ENCODE data around the gene GPC6. TPM values are rescaled to one million over a fixed set of nuclear protein-coding genes. Genes with fewer than 3 reads are reported as not detected.

Gene GPC6
- total and polyA plus RNA-seq, 2 experiments from 2014 or later: 26.0 to 92.8 TPM

GRCh38 chr13:93217721-93218261 is 8.8 kb upstream of the GPC6 start:
- TF ChIP-seq EZH2phosphoT487 (IDR thresholded peaks at IDR 0.05; ENCODE audit: low read depth, severe bottlenecking, unreplicated experiment) (no peak), EZH2 (IDR thresholded peaks at IDR 0.05; ENCODE audit: borderline replicate concordance) (no peak), CTCF (IDR thresholded peaks at IDR 0.05; ENCODE audit: poor library complexity) (no peak)
- no peaks in the 10 kb centered on the region for H3K36me3 ChIP-seq (replicated peaks; ENCODE audit: insufficient read depth, low read depth)
- H3K27ac ChIP-seq: no peak overlapping the region
- WGBS (ENCODE audit: low lambda C conversion rate, missing lambda C conversion rate): 70% methylated on average over 6 of the region's 6 CpGs
- H3K4me1 ChIP-seq (ENCODE audit: insufficient read depth): no peaks in the 10 kb centered on the region
- no peaks in the 10 kb centered on the region for H3K27me3 ChIP-seq
- H3K4me3 ChIP-seq: no peak overlapping the region
- no peak for DNase-seq (ENCODE audit: low spot score)
- H3K4me2 ChIP-seq: no peak overlapping the region
- no peaks in the 10 kb centered on the region for H3K9me2 ChIP-seq (replicated peaks; ENCODE audit: insufficient read depth)
- H3K79me2 ChIP-seq: no peaks in the 10 kb centered on the region
- no peaks in the 10 kb centered on the region for H3K9me3 ChIP-seq (ENCODE audit: low read depth)
- no peaks in the 10 kb centered on the region for H4K20me1 ChIP-seq (ENCODE audit: insufficient read depth, poor library complexity, severe bottlenecking)
- no peak overlapping the region for H2AFZ ChIP-seq

GRCh38 chr13:93218583-93218982 is 8.0 kb upstream of the GPC6 start:
- no peaks in the 10 kb centered on the region for H3K36me3 ChIP-seq (replicated peaks; ENCODE audit: insufficient read depth, low read depth)
- no peaks in the 10 kb centered on the region for H3K79me2 ChIP-seq
- TF ChIP-seq EZH2 (IDR thresholded peaks at IDR 0.05; ENCODE audit: borderline replicate concordance) (no peak), CTCF (IDR thresholded peaks at IDR 0.05; ENCODE audit: poor library complexity) (no peak), EZH2phosphoT487 (IDR thresholded peaks at IDR 0.05; ENCODE audit: low read depth, severe bottlenecking, unreplicated experiment) (no peak)
- 98% methylated on average over 3 of the region's 3 CpGs for WGBS (ENCODE audit: low lambda C conversion rate, missing lambda C conversion rate)
- H3K9me2 ChIP-seq (replicated peaks; ENCODE audit: insufficient read depth): no peaks in the 10 kb centered on the region
- no peak overlapping the region for H3K4me3 ChIP-seq
- no peaks in the 10 kb centered on the region for H3K4me1 ChIP-seq (ENCODE audit: insufficient read depth)
- no peaks in the 10 kb centered on the region for H3K9me3 ChIP-seq (ENCODE audit: low read depth)
- no peaks in the 10 kb centered on the region for H3K27me3 ChIP-seq
- H3K27ac ChIP-seq: no peak overlapping the region
- H4K20me1 ChIP-seq (ENCODE audit: insufficient read depth, poor library complexity, severe bottlenecking): no peaks in the 10 kb centered on the region
- no peak overlapping the region for H2AFZ ChIP-seq
- no peak overlapping the region for H3K4me2 ChIP-seq
- DNase-seq (ENCODE audit: low spot score): no peak

GRCh38 chr13:93220073-93220472 is 6.5 kb upstream of the GPC6 start:
- no peaks in the 10 kb centered on the region for H3K9me2 ChIP-seq (replicated peaks; ENCODE audit: insufficient read depth)
- 54% methylated on average over 3 of the region's 3 CpGs for WGBS (ENCODE audit: low lambda C conversion rate, missing lambda C conversion rate)
- H4K20me1 ChIP-seq (ENCODE audit: insufficient read depth, poor library complexity, severe bottlenecking): no peaks in the 10 kb centered on the region
- H3K4me3 ChIP-seq: no peak overlapping the region
- H3K36me3 ChIP-seq (replicated peaks; ENCODE audit: insufficient read depth, low read depth): no peaks in the 10 kb centered on the region
- H3K27ac ChIP-seq: no peak overlapping the region
- H3K79me2 ChIP-seq: no peaks in the 10 kb centered on the region
- H3K4me2 ChIP-seq: no peak overlapping the region
- H3K9me3 ChIP-seq (ENCODE audit: low read depth): no peaks in the 10 kb centered on the region
- H3K27me3 ChIP-seq: no peaks in the 10 kb centered on the region
- no peak for TF ChIP-seq EZH2phosphoT487 (IDR thresholded peaks at IDR 0.05; ENCODE audit: low read depth, severe bottlenecking, unreplicated experiment)
- TF ChIP-seq EZH2 (IDR thresholded peaks at IDR 0.05; ENCODE audit: borderline replicate concordance): no peak
- TF ChIP-seq CTCF (IDR thresholded peaks at IDR 0.05; ENCODE audit: poor library complexity): no peak
- DNase-seq (ENCODE audit: low spot score): no peak
- peaks cover 5% of the 10 kb centered on the region for H3K4me1 ChIP-seq (ENCODE audit: insufficient read depth)
- no peak overlapping the region for H2AFZ ChIP-seq
